Neural progenitor cell (in vitro differentiated cells): Measurements from ENCODE around the gene LRRC63. TPM values are rescaled to one million over a fixed set of nuclear protein-coding genes. Genes with fewer than 3 reads are reported as not detected.

Experiments
- DNase-seq: peaks from one replicate; pipeline ENCODE4 v3.0.0-alpha.2; 2016; ENCODE audit warnings: low spot score
- H2AFZ ChIP-seq: fragments of 200-600 bp; sonication (generic); replicated peaks from 2 replicates; pipeline ENCODE4 v1.6.1; 2016; ENCODE audit warnings: antibody characterized with exemption
- H3F3A ChIP-seq: fragments of 200-600 bp; sonication (generic); 2 replicates; pipeline ENCODE4 v1.6.1; 2016; ENCODE audit warnings: antibody characterized with exemption, low read depth
- H3K27ac ChIP-seq: fragments of 200-600 bp; sonication (generic); 2 replicates; pipeline ENCODE4 v1.5.1; 2016; ENCODE audit warnings: mild to moderate bottlenecking
- H3K27me3 ChIP-seq: fragments of 200-600 bp; sonication (generic); 2 replicates; pipeline ENCODE4 v1.6.1; 2016; ENCODE audit warnings: mild to moderate bottlenecking, moderate library complexity
- H3K36me3 ChIP-seq: fragments of 200-600 bp; sonication (generic); 2 replicates; pipeline ENCODE4 v1.5.1; 2016
- H3K4me1 ChIP-seq: fragments of 200-600 bp; sonication (generic); 2 replicates; pipeline ENCODE4 v1.6.1; 2016; ENCODE audit warnings: mixed run types
- H3K4me2 ChIP-seq: fragments of 200-600 bp; sonication (generic); 2 replicates; pipeline ENCODE4 v1.6.1; 2016
- H3K4me3 ChIP-seq: fragments of 200-600 bp; sonication (generic); 2 replicates; pipeline ENCODE4 v1.5.1; 2016
- H3K79me2 ChIP-seq: fragments of 200-600 bp; sonication (generic); 2 replicates; pipeline ENCODE4 v1.6.1; 2016; ENCODE audit warnings: low read depth
- H3K9ac ChIP-seq: fragments of 200-600 bp; sonication (generic); 2 replicates; pipeline ENCODE4 v1.6.1; 2016
- H3K9me3 ChIP-seq: fragments of 200-600 bp; sonication (generic); 2 replicates; pipeline ENCODE4 v1.5.1; 2016; ENCODE audit warnings: low read depth
- H4K20me1 ChIP-seq: fragments of 200-600 bp; sonication (generic); 2 replicates; pipeline ENCODE4 v1.6.1; 2016; ENCODE audit warnings: low read depth
- H3K27ac Mint-ChIP-seq: 3 replicates; pipeline ENCODE4 v1.8.0; 2021; ENCODE audit warnings: mixed read lengths
- H3K27me3 Mint-ChIP-seq: 2 replicates; pipeline ENCODE4 v1.8.0; 2022; ENCODE audit warnings: low read depth, mild to moderate bottlenecking, inconsistent platforms, moderate library complexity, mixed read lengths; ENCODE audit not compliant: insufficient read depth
- H3K36me3 Mint-ChIP-seq: 3 replicates; pipeline ENCODE4 v1.8.0; 2021; ENCODE audit warnings: mixed read lengths
- H3K4me1 Mint-ChIP-seq: 3 replicates; pipeline ENCODE4 v1.8.0; 2021; ENCODE audit warnings: mixed read lengths
- H3K4me3 Mint-ChIP-seq: 3 replicates; pipeline ENCODE4 v1.8.0; 2021; ENCODE audit warnings: mild to moderate bottlenecking, moderate library complexity, mixed read lengths
- H3K9me3 Mint-ChIP-seq: 3 replicates; pipeline ENCODE4 v1.8.0; 2020; ENCODE audit warnings: mixed read lengths
- CTCF ChIP-seq: fragments of 200-600 bp; sonication (generic); IDR thresholded peaks from 2 replicates; pipeline ENCODE4 v1.5.1; 2017; ENCODE audit warnings: antibody characterized with exemption, mild to moderate bottlenecking
- EZH2 ChIP-seq: fragments of 200-600 bp; sonication (generic); IDR thresholded peaks from 2 replicates; pipeline ENCODE4 v1.6.1; 2017; ENCODE audit warnings: antibody characterized with exemption, mild to moderate bottlenecking, moderate library complexity
- EZH2phosphoT487 ChIP-seq: fragments of 200-600 bp; sonication (generic); IDR thresholded peaks from 2 replicates; pipeline ENCODE4 v1.6.1; 2017; ENCODE audit warnings: antibody characterized with exemption
- total RNA-seq: library from RNA; depleted of rRNA; stranded (reverse); fragments of >200 nt; gene quantifications from 2 replicates; pipeline ENCODE4 v1.2.3, GENCODE V29; 2015; ENCODE audit warnings: low replicate concordance

Gene LRRC63
- total RNA-seq, 1 donor from 2014 or later: not detected

GRCh38 chr13:46304546-46304945 lies 92.8 kb downstream of the LRRC63 start:
- Histone ChIP-seq H2AFZ (no peak overlapping the region), H3K27me3 (no peaks in the 10 kb centered on the region), H3K4me2 (no peak overlapping the region), H3K4me1 (no peaks in the 10 kb centered on the region), H4K20me1 (no peaks in the 10 kb centered on the region), H3F3A (no peaks in the 10 kb centered on the region), H3K4me3 (no peak overlapping the region), H3K79me2 (no peaks in the 10 kb centered on the region), H3K36me3 (no peaks in the 10 kb centered on the region), H3K27ac (no peak overlapping the region), H3K9ac (no peak overlapping the region), H3K9me3 (no peaks in the 10 kb centered on the region)
- no peaks in the 10 kb centered on the region for H3K36me3 Mint-ChIP-seq
- no peak for DNase-seq
- H3K4me1 Mint-ChIP-seq: no peaks in the 10 kb centered on the region
- H3K4me3 Mint-ChIP-seq: no peak overlapping the region
- H3K27me3 Mint-ChIP-seq: no peaks in the 10 kb centered on the region
- TF ChIP-seq EZH2phosphoT487: no peak
- no peak for TF ChIP-seq EZH2
- no peak for TF ChIP-seq CTCF
- H3K9me3 Mint-ChIP-seq: peaks cover 5% of the 10 kb centered on the region
- no peak overlapping the region for H3K27ac Mint-ChIP-seq

GRCh38 chr13:46307554-46307953 lies 95.8 kb downstream of the LRRC63 start:
- no peaks in the 10 kb centered on the region for H3K36me3 ChIP-seq
- H3K27ac ChIP-seq: no peak overlapping the region
- no peaks in the 10 kb centered on the region for H3K9me3 ChIP-seq
- no peak overlapping the region for H3K27ac Mint-ChIP-seq
- no peaks in the 10 kb centered on the region for H3K36me3 Mint-ChIP-seq
- no peaks in the 10 kb centered on the region for H3K4me1 Mint-ChIP-seq
- TF ChIP-seq EZH2: no peak
- TF ChIP-seq CTCF: no peak
- no peak for TF ChIP-seq EZH2phosphoT487
- no peak overlapping the region for H3K4me3 ChIP-seq
- no peak overlapping the region for H3K4me3 Mint-ChIP-seq
- H3F3A ChIP-seq: no peaks in the 10 kb centered on the region
- peaks cover 10% of the 10 kb centered on the region for H3K9me3 Mint-ChIP-seq
- no peak overlapping the region for H3K9ac ChIP-seq
- no peaks in the 10 kb centered on the region for H3K27me3 Mint-ChIP-seq
- no peak for DNase-seq
- no peaks in the 10 kb centered on the region for H3K27me3 ChIP-seq
- no peak overlapping the region for H3K4me2 ChIP-seq
- H2AFZ ChIP-seq: no peak overlapping the region
- no peaks in the 10 kb centered on the region for H4K20me1 ChIP-seq
- H3K4me1 ChIP-seq: no peaks in the 10 kb centered on the region
- H3K79me2 ChIP-seq: no peaks in the 10 kb centered on the region

GRCh38 chr13:46310066-46310465 lies 98.3 kb downstream of the LRRC63 start:
- Histone ChIP-seq H3K4me2 (no peak overlapping the region), H3K9me3 (no peaks in the 10 kb centered on the region), H3K9ac (no peak overlapping the region), H3K36me3 (no peaks in the 10 kb centered on the region), H3K27ac (no peak overlapping the region), H3K4me1 (no peaks in the 10 kb centered on the region), H3K27me3 (no peaks in the 10 kb centered on the region), H4K20me1 (no peaks in the 10 kb centered on the region), H3F3A (no peaks in the 10 kb centered on the region), H3K79me2 (no peaks in the 10 kb centered on the region), H3K4me3 (no peak overlapping the region), H2AFZ (no peak overlapping the region)
- Mint-ChIP-seq H3K27ac (no peak overlapping the region), H3K4me1 (no peaks in the 10 kb centered on the region), H3K36me3 (no peaks in the 10 kb centered on the region), H3K9me3 (peaks cover 11% of the 10 kb centered on the region), H3K4me3 (no peak overlapping the region), H3K27me3 (no peaks in the 10 kb centered on the region)
- TF ChIP-seq EZH2phosphoT487 (no peak), EZH2 (no peak), CTCF (no peak)
- no peak for DNase-seq
